Measurements from ENCODE around the gene ABHD4.

GRCh38 chr14:22580625-22581024 is 17.5 kb upstream of the ABHD4 start:
- TF ChIP-seq EP300 (IDR thresholded peaks at IDR 0.05) (no peak), CTCF (IDR thresholded peaks at IDR 0.05) (no peak)
